Parathyroid adenoma (tissue), 2 donors: ENCODE data around the gene MYBPH.

Experiments used
- H2AFZ ChIP-seq: fragments of 300-600 bp; sonication (generic); one replicate; pipeline ENCODE4 v1.7.0; 2017; ENCODE audit warnings: antibody characterized with exemption, mild to moderate bottlenecking
- H3K27ac ChIP-seq: fragments of 300-600 bp; sonication (generic); one replicate; pipeline ENCODE4 v1.7.0; 2017
- H3K27me3 ChIP-seq: fragments of 300-600 bp; sonication (generic); one replicate; pipeline ENCODE4 v1.7.0; 2017; ENCODE audit warnings: low read length; ENCODE audit not compliant: control insufficient read depth, insufficient read depth
- H3K36me3 ChIP-seq: fragments of 300-600 bp; sonication (generic); one replicate; pipeline ENCODE4 v1.7.0; 2017; ENCODE audit warnings: low read length; ENCODE audit not compliant: control insufficient read depth, insufficient read depth
- H3K4me1 ChIP-seq: fragments of 300-600 bp; sonication (generic); one replicate; pipeline ENCODE4 v1.7.0; 2017; ENCODE audit warnings: control low read depth
- H3K4me2 ChIP-seq: fragments of 300-600 bp; sonication (generic); one replicate; pipeline ENCODE4 v1.7.0; 2017; ENCODE audit warnings: low read length
- H3K4me3 ChIP-seq: fragments of 300-600 bp; sonication (generic); one replicate; pipeline ENCODE4 v1.7.0; 2017; ENCODE audit warnings: low read depth, low read length
- H3K79me2 ChIP-seq: fragments of 300-600 bp; sonication (generic); one replicate; pipeline ENCODE4 v1.7.0; 2017; ENCODE audit warnings: control low read depth
- H3K9ac ChIP-seq: fragments of 300-600 bp; sonication (generic); one replicate; pipeline ENCODE4 v1.7.0; 2017; ENCODE audit warnings: mild to moderate bottlenecking
- H3K9me3 ChIP-seq: fragments of 300-600 bp; sonication (generic); one replicate; pipeline ENCODE4 v1.7.0; 2017; ENCODE audit warnings: low read length; ENCODE audit not compliant: control insufficient read depth
- TF ChIP-seq, protein P1 (sequence below): fragments of 300-600 bp; sonication (generic); IDR thresholded peaks from one replicate; pipeline ENCODE4 v1.7.0; 2017; ENCODE audit warnings: antibody characterized with exemption, mild to moderate bottlenecking
- donor health status: primary hyperparathyroidism.

Gene MYBPH

DNA sequence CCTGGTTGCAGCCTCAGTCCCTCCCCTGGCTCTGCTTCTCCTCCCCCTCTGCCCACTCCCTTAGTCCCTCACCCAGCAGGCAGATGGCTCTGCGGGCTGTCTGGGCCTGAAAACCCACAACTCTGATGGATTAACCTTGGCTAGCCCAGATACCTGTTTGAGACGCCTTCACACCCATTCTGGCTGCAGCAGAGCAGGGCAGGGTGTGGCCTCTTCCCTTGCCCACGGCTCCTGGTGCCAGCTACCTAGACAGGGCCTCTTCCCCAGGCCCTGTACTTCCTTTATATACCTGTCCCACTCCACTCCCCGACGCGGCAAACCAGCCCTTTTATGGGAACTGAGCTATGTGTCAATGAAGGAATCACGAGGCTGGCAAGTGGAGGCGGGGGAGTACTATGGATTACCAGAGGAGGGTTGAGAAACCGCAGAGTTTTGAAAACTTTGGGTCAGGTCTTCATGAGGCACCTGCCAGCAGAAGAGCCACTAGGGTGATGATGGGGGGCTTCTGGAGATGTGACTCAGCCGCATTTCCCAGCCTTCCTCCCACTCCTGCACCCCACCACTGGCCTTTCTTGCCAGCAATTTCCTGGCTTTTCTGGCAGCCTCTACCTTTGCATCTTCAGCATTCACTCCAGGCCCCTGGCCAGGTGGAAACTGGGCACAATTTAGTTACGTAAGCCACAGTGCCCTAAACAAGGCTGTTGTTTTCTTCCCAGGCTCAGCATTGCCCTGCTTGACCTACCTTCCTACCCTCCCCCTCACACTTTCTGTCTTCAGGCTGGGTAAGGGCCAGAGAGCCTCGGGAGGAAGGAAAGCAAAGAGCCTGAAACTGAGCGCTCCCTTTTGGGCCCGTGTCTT lies 11.0 kb upstream of the MYBPH start, which contains the start of gene CHI3L1:
TSS of gene CHI3L1 (minus strand) at position 259 of the 858 bp plus-strand sequence. CDS start at position 178, 81 bp downstream.
- no peak within 1 kb of the TSS for H2AFZ ChIP-seq
- H3K4me2 ChIP-seq, result no peak within 1 kb of the TSS
- H3K27me3 ChIP-seq, result no peaks in the 10 kb centered on the region
- no peaks in the 10 kb centered on the region for H3K9me3 ChIP-seq
- no peak within 1 kb of the TSS for H3K9ac ChIP-seq
- H3K4me3 ChIP-seq, result no peak within 1 kb of the TSS
- H3K27ac ChIP-seq, result no peak within 1 kb of the TSS
- no peaks in the 10 kb centered on the region for H3K36me3 ChIP-seq
- no peaks in the 10 kb centered on the region for H3K4me1 ChIP-seq
- TF ChIP-seq, protein P1, sequence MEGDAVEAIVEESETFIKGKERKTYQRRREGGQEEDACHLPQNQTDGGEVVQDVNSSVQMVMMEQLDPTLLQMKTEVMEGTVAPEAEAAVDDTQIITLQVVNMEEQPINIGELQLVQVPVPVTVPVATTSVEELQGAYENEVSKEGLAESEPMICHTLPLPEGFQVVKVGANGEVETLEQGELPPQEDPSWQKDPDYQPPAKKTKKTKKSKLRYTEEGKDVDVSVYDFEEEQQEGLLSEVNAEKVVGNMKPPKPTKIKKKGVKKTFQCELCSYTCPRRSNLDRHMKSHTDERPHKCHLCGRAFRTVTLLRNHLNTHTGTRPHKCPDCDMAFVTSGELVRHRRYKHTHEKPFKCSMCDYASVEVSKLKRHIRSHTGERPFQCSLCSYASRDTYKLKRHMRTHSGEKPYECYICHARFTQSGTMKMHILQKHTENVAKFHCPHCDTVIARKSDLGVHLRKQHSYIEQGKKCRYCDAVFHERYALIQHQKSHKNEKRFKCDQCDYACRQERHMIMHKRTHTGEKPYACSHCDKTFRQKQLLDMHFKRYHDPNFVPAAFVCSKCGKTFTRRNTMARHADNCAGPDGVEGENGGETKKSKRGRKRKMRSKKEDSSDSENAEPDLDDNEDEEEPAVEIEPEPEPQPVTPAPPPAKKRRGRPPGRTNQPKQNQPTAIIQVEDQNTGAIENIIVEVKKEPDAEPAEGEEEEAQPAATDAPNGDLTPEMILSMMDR, result no peak
- H3K79me2 ChIP-seq, result no peaks in the 10 kb centered on the region

DNA sequence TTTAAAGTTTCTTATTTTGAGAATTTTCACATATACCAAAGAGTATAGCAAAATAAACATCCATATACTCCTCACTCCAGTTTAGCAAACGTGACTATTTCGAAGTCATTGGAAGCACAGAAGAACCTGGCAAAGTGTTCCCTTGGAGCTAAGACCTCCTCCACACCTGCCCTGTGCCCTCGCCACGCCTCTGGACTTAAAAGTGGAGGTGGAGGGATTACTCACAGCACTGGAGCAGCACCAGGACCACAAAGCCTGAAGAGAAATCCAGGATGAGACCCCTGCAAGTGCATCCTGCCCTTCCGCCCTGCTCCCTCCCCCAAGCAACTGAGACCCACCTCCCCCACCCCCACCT lies 10.4 kb upstream of the MYBPH start:
- Histone ChIP-seq H3K79me2 (no peaks in the 10 kb centered on the region), H2AFZ (no peak overlapping the region), H3K27me3 (no peaks in the 10 kb centered on the region), H3K4me3 (no peak overlapping the region), H3K9ac (no peak overlapping the region), H3K27ac (no peak overlapping the region), H3K4me2 (no peak overlapping the region), H3K9me3 (no peaks in the 10 kb centered on the region), H3K4me1 (no peaks in the 10 kb centered on the region), H3K36me3 (no peaks in the 10 kb centered on the region)
- TF ChIP-seq, protein P1, result no peak

DNA sequence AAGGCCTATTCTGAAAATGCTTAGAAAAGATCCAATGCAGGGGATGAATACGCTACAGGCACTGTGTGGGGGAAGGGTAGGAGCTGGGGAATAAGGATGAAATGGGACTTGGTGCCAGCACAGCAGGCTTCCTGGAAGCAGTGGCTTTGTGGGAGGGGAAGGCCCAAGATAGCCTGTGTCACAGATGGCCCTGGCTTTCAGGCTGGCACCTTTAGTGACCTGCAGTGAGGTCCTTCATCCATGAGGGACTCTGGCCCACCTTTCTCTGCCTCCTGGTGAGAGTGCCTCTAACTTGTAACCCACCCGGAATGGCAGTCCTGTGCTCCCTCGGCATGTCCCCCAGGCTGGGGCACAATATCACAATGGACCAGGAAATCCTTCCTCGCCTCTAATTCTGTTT lies 10.0 kb upstream of the MYBPH start:
- Histone ChIP-seq H3K9ac (no peak overlapping the region), H3K36me3 (no peaks in the 10 kb centered on the region), H2AFZ (no peak overlapping the region), H3K9me3 (no peaks in the 10 kb centered on the region), H3K4me2 (no peak overlapping the region), H3K4me3 (no peak overlapping the region), H3K4me1 (no peaks in the 10 kb centered on the region), H3K79me2 (no peaks in the 10 kb centered on the region), H3K27ac (no peak overlapping the region), H3K27me3 (no peaks in the 10 kb centered on the region)
- TF ChIP-seq, protein P1, result no peak

DNA sequence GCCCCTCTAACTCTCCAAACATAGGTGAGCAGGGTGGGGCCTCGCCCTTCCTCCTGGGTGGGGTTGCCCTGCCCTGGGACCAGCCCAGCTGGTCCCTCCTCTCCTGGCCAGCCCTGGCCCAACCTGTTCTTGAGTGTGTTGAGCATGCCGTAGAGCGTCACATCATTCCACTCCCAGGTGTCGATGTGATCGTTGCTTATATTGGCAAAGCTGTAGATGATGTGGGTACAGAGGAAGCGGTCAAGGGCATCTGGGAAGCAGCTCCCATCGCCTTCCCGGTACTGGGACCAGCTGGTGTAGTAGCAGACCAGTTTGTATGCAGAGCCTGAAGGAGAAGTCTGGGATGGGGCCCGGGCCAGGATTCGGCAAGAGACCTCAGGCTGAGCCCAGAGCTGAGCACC lies 9.4 kb upstream of the MYBPH start:
- TF ChIP-seq, protein P1, result no peak
- H3K27me3 ChIP-seq, result no peaks in the 10 kb centered on the region
- no peak overlapping the region for H3K27ac ChIP-seq
- no peak overlapping the region for H3K4me2 ChIP-seq
- no peak overlapping the region for H3K9ac ChIP-seq
- H3K4me3 ChIP-seq, result no peak overlapping the region
- no peaks in the 10 kb centered on the region for H3K36me3 ChIP-seq
- no peaks in the 10 kb centered on the region for H3K79me2 ChIP-seq
- H2AFZ ChIP-seq, result no peak overlapping the region
- no peaks in the 10 kb centered on the region for H3K4me1 ChIP-seq
- no peaks in the 10 kb centered on the region for H3K9me3 ChIP-seq

DNA sequence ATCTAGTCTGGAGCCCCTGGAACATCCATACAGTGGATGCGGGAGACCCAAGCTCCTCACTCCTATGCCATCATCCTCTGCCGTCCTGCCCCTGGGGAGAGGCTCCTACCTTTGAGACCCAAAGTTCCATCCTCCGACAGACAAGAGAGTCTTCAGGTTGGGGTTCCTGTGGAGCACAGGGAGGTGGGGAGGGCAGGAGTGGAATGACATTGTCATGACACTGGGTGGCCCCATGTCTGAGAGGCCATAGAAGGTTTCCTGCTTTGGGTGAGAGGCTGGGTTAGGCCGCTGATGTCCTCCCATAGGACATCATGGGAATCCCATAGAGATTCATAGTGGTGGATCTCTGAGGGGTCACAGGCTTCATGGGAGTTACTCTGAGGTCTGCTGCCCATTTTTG lies 8.8 kb upstream of the MYBPH start:
- Histone ChIP-seq H3K27me3 (no peaks in the 10 kb centered on the region), H3K4me1 (no peaks in the 10 kb centered on the region), H3K4me2 (no peak overlapping the region), H2AFZ (no peak overlapping the region), H3K36me3 (no peaks in the 10 kb centered on the region), H3K9ac (no peak overlapping the region), H3K4me3 (no peak overlapping the region), H3K27ac (no peak overlapping the region), H3K9me3 (no peaks in the 10 kb centered on the region), H3K79me2 (no peaks in the 10 kb centered on the region)
- TF ChIP-seq, protein P1, result no peak
